Measurements from ENCODE around the gene CD7.

DNA sequence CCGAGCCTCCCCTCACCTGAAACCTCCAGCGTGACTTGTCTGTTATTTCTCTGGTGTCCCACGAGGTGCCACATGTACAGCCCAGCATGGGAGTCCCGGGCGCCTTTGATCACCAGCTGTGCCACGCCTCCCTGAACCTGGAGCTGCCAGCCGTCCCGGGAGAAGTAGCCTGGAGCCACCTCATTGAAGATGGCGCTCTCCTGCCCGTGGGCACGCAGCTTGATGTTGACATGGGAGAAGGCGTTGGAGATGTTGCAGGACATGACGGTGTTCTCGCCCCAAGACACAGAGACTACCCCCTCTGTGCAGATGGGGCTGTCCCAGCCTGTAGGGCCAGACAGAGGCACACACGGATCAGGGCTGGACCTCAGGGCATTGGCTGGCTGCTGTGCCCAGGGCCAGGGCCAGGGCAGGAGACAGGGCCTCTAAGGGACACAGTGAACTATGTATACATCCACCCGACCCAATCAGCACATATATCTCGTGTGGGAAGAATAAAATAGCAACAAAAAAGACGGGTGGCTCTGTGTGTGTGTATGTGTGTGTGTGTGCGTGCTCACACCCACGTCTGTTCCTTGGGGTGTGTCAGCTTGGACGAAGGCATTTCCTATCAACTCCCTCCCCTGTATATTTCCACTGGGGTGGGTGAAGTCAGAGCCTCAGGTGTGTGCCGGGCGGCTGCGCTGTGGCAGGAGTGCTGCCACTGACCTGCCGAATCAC, 7.3 kb upstream of the CD7 start:
- TF ChIP-seq, protein P1, sequence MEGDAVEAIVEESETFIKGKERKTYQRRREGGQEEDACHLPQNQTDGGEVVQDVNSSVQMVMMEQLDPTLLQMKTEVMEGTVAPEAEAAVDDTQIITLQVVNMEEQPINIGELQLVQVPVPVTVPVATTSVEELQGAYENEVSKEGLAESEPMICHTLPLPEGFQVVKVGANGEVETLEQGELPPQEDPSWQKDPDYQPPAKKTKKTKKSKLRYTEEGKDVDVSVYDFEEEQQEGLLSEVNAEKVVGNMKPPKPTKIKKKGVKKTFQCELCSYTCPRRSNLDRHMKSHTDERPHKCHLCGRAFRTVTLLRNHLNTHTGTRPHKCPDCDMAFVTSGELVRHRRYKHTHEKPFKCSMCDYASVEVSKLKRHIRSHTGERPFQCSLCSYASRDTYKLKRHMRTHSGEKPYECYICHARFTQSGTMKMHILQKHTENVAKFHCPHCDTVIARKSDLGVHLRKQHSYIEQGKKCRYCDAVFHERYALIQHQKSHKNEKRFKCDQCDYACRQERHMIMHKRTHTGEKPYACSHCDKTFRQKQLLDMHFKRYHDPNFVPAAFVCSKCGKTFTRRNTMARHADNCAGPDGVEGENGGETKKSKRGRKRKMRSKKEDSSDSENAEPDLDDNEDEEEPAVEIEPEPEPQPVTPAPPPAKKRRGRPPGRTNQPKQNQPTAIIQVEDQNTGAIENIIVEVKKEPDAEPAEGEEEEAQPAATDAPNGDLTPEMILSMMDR (IDR thresholded peaks at IDR 0.05 in 8 of 11, conservative IDR thresholded peaks at IDR 0.05 in 3 of 11): no peak
- no peak for TF ChIP-seq POLR2A (IDR thresholded peaks at IDR 0.05)
- no peak for TF ChIP-seq POLR2AphosphoS5 (IDR thresholded peaks at IDR 0.05)

Measured in spleen (tissue), 7 donors.